GM20000 (cell line): ENCODE results near the gene MCF2L2.

Experiments
- DNase-seq: peaks from one replicate; pipeline ENCODE4 v3.0.0; 2012; ENCODE audit warnings: low spot score
- CTCF ChIP-seq: IDR thresholded peaks from 2 replicates; pipeline ENCODE4 v1.5.1; 2012; ENCODE audit warnings: mild to moderate bottlenecking, control low read depth; ENCODE audit errors: extremely low read depth, missing control alignments

The MCF2L2 gene

GRCh38 chr3:183222631-183223235 is 205.7 kb downstream of the MCF2L2 start:
- DNase-seq, result no peak
- TF ChIP-seq CTCF, result no peak

- DNase-seq, result no peak
- TF ChIP-seq CTCF, result no peak
Measured at GRCh38 chr3:183220828-183221227, 207.6 kb downstream of the MCF2L2 start.

- DNase-seq, result no peak
- TF ChIP-seq CTCF, result no peak
Measured at GRCh38 chr3:183218826-183219225, 209.6 kb downstream of the MCF2L2 start.

GRCh38 chr3:183217548-183218332 is 210.7 kb downstream of the MCF2L2 start:
- no peak for DNase-seq
- TF ChIP-seq CTCF, result no peak

GRCh38 chr3:183215591-183216202 is 212.7 kb downstream of the MCF2L2 start:
- no peak for TF ChIP-seq CTCF
- DNase-seq, result no peak

GRCh38 chr3:183214277-183214612 is 214.2 kb downstream of the MCF2L2 start:
- DNase-seq, result no peak
- no peak for TF ChIP-seq CTCF
